Fibroblast of gingiva (primary cell): ENCODE data around the gene MMAB.
A peak's percentile ranks its signal among the peaks of the same experiment; 100 is the strongest.

ENCODE experiments used
- DNase-seq: peaks from one replicate; pipeline ENCODE4 v3.0.0-alpha.2; 2011; ENCODE audit warnings: low read depth

The MMAB gene

DNA sequence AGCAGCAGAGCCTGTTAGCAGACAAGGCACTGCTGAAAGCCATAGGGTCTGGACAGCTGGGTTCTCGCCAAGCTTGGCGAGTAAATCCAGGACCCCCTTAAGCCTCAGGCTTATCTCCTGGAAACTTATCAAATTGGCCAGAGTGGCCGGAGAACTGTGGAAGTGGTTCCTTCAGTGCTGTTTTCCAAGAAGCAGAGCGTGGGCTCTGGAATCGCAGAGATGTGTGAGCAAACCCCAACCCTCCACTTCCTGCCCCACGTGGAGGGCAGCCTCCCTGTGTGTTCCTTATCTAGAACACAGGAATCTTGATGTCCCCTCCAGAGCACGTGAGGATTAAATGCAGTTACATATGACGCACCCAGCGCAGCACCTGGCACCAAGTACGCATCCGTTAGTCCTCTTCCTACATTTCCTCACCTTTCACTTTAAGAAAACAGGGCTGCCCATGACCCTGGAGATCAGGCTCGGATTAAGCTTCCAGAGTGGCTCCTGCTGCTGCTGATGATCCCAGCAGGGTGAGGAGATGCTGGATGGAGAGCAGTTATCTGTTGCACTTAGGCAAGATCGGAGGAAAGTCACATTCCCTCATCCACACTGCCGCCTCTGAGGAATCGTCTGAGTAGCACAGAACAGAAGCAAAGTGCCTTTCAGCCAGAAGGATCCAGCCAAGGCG lies 35.0 kb downstream of the MMAB start:
- no peak for DNase-seq

DNA sequence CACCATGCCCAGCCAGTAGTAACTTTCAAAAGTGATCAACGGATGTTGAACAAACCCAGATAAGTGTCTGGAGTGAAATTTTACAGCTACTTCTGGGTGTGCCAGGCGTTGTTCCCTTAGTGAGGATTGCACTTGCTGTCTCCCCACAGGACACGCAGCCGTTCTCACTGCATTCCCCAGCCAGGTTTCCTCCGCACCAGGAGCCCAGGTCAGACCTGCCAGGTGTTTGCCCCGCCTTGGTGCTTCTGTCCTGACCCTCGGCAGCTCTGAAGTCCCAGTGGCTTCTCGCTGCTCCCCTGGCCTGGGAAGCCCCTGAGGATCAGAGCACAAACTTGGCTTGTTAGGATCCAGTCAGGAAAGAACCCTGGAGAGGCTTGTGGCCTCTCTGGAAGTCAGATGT lies 36.2 kb downstream of the MMAB start:
- no peak for DNase-seq

DNA sequence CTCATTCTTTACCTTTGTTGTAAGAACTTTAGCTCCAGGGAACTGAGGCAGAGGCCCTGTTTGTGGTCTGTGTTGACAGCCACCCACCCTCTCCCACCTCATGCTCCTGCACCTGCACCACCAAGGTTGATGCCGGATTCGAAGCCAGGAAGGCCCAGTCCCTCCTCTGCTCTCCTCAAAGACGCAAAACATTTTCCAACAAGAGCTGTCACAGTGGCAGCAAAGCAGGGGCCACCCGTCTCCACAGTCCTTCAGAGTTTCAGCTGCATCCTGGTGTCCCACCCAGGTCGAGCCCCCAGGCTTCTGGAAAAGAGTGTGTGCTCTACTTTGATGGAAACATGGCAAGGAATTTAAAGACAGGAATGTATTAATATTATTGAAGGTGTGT lies 37.4 kb downstream of the MMAB start:
- no peak for DNase-seq

DNA sequence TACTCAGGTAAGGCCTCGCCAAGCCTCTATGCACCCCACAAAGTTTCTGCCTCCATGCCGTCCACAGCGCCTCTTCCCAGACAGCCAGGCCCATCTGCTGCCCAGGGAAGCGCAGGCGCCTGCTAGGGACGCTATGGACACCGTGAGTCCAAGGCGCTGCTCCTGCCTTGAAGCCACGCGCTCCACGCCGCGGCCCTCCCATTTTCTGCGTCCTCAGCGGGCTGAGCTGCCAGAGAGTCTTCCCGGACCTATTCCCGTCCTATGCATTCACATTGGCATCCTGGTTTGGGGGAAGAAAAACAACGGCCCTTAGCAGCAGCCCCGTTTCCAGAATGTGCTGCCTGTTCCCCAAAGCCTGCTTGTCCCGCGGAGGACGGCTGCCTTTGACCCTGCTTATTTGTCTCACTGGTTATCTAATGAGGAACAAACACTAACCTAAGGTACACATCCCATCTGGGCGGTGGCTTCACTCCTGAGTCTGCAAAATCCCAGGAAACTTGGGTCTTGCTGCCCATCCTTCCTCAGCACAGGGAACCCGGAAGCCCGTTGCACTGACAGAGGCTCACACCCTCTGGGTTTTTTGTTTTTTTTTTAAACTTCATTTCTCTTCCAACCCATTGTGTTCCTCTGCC lies 38.0 kb downstream of the MMAB start:
- DNase-seq = no peak

DNA sequence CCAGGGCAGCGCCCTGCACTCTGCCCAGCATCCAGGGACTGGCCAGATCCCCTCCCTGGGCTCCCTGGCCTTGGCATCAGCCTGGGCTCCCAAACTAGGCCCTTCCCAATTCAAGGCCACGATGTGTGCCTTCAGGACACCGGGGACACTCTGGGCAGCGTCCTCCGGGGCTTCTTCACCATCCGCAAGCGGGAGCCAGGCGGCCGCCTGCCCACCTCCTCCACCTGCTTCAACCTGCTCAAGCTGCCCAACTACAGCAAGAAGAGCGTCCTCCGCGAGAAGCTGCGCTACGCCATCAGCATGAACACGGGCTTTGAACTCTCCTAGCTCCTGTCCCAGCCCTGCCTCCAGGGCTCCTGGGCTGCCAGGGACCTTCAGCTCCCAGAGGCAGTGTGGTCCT lies 38.8 kb downstream of the MMAB start:
- DNase-seq = no peak

DNA sequence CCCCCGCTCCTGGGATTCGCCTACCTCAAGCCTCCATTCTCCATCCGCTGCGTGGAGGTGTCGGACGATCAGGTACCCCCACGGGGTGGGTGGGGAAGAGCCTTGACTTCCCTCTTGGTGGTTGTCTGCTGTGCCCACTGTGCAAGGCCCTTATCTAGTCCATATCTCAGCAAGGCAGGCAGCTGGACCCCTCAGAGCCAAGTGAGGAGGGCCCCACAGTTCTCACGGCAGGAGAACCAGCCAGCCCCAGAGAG lies 39.9 kb downstream of the MMAB start:
- DNase-seq = no peak

DNA sequence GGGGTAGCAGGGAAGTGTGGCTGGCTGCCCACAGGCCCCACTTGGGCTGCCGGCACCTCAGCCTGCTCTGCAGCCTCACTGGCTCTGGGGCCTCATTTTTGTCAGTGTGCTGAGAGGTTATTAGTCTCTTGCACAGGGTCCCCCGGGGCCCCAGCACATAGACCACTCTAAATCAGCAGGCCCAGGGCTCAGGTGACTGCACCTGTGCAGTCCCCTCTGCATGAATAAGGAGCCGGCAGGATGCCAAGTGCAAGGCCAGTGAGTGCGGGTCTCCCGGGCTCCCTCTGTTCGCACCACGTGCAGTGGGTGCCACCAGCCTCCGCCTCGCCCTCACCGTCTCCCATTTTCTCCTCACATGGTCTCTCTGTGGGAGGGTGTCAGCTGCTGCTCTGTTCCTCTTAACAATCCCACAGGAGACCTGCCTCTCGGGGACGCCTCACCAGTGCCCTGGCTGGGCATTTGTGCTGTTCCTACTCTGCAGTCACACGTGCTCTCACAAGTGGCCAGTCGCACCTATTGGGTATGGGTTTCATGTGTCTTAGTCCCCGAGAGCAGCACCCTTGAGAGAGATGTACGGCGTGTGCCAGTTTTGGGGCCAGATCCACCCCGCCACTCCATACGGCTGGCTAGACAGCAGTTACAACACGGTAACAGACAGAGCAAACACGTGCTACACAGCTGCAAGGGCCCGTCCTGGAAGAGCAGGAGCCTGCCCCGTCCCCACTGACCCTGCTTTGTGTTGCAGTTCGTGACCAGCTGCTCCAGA lies 40.4 kb downstream of the MMAB start:
- no peak for DNase-seq

DNA sequence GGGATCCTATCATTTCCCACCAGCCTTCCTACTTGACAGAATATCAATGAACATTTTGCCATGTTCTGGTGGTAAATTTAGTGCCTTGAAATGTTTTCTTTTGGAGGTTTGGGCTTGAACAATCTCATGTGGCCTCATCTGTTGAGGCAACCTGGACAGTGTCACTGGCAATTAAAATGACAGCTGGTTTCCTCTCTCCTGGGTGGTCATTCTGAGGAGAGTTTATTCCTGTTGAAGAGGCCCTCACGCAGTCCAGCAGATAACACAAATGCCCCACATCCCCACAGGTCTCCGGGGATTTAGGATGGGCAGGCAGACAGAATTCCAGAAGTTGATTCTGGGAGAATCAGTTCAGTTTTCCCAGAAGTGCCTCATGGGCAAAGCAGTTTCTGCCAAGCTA lies 41.9 kb downstream of the MMAB start:
- no peak for DNase-seq

DNA sequence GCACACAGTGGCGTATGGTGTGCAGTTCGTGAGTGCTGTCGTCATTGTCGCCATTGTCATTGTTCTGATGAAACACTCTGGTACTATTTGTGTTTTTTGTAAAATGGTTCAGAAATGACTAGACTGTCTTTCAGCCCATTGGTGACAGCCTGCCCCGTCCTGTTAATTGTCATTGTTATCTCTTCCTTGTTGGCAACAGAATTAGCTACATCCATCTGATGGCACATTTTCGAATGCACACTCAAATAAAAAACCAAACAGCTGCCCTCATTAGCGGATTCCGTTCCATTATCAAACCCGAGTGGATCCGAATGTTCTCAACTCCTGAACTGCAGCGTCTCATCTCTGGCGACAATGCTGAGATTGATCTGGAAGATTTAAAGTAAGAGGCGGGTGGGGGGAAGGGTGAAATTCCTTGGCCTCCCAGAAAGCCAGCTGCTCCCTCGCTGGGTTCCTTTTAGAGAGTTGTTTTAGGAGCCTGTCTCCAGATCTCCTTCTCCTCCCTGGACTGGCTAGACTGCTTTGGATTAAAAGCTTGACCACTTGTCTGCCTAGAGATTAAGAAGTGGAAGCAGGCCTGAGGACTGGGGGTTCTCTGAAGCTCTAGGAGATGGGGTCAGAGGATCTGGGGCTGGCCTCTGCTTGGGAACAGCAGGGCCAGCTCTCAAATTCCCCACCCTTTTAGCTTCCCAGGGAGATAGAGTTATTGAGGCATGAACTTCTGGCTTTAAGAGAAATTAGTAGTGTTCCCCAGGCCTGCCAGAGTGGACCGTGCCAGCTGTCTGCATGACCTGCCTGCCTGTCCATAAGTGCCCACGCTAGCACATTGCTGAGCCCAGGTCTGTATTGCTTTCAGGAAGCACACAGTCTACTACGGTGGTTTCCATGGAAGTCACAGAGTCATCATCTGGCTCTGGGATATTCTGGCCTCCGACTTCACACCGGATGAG lies 43.3 kb downstream of the MMAB start:
- DNase-seq = no peak

DNA sequence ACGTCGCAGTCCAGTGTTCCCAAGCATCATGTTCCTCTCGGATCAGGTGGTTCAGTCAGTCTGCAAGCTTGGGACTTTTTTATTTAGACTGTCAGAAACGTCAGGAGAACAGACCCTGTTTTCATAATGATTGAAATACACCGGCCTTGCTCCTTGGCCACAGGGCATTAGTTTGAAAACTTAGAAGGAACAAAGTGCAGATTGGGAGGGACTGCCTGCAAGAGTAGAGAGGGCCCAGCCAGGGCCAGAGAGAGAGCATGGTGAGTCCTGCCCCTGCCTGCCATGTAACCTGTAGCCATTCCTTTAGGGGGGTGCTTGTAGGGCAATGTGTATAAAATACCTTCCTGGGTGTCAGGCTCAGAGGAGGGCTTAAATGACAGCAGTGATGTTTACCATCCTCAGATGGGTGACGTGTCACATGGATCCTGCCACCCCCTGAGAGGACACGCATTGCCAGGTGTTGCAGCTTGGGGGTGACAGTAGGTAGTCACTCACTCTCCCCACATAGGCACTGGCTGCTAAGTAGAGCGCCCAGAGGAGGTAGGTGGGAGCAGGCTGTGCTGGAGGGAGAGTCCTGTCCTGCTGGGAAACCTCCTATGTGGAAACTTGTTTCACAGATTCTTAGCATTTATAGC lies 45.7 kb downstream of the MMAB start:
- DNase-seq = no peak

DNA sequence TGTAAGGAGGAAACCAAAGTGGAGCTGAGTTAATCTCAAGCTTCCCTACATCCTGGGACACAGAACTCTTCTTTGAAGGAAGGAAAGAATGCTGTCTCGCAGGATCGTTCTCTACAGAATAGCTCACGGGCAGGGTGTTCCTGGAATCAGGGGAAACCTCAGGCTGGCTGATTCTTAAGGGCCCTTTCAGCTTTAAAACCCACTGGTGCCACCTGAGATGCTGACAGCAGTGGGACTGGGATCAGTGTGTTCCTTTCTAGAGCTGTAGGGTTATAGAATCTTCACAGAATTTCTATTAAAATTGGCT lies 48.1 kb downstream of the MMAB start:
- no peak for DNase-seq

DNA sequence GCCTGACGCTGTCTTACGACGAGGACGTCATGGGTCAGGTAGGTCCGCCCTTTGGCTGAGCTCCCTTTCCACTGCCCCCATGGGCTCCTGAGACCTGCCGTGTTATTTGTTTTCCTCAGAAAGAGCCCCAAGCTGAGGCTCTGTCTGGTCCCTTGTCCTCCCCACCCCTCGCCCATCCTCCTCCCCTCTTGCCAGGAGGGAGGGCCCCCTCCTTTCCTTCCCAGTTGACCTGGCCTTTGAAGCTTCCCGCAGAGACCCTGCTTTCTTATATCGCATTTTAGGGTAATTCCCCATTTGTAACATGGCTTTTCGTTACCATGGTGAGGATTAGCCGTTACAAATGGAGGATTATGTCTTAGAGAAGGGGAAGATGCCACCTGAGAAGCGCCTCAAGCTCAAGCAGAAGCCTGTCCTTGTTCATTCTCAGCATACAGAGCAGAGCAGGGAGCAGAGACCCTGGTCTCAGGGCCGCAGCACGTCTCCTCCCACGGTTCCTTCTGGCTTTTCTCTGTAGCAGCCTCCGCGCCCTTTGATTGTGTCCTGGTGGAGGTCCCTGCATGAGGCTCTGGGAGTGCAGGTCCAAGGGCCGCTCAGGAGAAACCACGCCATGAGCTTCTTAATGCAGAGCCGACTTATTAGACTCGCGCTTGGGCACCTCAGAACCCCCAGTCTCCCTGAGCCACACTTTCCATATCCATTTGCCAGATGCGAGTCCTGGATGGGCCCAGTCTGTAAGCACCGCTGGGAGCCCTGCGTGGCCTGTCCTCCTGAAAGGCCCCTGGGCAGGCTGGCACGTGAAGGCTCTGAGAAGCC lies 48.6 kb downstream of the MMAB start:
- DNase-seq = no peak

DNA sequence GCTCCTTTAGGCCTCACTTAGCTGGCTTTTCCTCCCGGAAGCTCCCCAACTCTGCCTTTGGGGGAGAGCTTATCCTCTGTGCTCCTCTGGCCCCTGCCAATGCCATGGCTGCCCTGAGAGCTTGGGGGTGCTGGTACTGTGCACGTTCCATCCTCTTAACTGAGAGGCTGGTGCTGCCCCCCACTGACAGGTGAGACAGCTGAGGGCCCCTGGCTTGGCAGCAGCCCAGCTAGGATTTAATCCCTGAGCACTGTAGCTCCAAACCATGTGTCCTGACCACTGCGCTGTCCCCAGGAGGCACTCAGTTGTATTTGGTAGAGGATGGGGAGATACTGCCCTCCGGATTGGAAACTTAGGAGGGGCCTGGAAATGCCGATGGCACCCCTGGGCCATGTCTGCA lies 49.8 kb downstream of the MMAB start:
- no peak for DNase-seq

DNA sequence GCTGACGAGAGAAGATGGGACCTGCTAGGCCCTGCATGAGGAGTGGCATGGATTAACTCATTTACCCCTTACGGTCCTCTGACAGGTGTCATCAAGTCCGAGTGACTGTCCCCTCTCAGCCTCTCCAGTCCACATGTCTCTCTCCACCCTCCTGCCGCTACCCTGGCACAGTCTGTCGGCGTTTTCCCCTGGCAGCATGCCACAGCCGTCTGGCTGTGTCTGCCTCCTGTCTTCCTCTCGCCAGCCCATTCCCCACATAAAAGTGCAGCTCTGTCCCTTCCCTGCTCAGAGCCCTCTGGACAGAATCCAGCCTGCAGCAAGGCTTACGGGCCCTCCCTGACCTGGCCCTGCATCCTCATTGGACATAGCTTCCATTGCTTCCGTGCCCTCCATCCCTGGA lies 50.2 kb downstream of the MMAB start:
- no peak for DNase-seq

DNA sequence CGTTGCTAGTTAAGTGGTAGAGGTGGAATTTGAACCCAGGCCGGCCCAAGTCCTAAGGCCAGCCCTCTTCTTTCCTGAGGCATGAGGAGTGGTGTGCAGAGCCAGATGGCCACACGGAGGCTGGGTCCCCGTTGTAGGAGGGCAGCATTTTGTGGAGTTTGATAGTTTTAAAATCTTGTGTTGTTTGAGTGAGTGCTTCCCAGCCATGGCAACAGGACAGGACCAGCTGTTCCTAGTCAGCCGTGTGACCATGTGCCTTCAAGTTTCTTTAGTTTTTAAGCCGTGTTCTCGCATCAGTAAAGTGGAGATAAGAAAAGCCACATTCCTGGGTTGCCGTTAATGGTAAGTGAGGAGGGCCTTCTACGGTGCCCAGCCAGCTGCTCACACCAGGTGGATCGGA lies 51.5 kb downstream of the MMAB start:
- DNase-seq = no peak

DNA sequence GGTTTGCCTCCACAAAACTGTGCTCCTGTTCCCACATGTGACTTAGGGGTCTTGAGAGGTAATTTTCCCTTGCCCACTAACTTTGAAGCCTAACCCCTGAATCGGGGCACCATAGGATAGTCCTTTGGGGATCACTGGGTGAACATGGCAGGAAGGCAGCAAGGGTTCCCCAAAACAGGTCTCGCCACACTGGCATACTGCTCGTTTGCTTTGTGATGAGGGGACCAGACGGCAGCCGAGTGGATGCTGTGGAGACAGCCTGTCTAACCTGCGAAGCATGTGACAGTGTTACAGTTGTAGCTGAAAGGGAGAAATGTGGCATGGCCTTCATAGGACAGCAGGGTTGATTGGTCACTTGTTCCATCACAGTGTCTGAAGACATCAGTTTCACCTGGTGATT lies 53.5 kb downstream of the MMAB start:
- DNase-seq = no peak

DNA sequence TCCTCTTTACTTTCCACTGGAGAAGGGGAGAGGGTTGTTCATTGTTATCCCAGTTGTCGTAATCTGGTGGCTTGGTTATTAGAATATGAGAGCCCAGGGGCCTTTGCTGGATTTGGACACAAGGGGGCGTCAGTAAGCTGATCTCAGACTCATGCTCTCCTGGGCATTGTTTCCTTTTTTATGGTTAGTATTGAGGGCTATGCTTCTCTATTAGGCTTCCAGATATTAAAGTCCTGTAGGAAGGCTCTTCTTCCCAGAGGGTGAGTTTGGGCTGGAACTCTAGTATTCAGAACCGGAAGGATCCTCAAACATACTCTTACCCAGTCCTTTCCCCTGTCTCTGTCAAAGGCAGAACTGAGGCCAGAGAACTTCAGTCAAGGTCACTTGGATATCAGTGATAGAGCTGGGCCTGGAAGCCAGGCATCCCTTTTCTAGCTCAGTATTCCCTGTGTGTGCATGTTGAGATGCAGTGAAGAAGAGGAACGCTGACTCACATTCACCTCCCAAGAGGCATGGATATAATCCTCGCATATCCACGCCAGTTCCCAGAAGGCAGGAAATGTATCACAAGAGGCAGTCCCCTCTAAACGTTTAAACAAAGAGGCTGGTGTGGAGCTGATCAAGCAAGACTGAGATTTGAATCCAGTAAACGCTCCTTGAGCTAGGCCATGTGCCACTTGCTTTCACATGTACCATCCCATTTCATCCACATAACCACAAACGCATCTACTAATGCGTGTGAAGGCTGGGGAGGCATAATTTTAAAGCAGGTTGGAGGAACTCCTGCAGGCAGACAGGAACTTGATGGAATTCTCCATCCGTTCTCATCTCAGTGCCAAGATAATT lies 54.3 kb downstream of the MMAB start:
- peak; percentile 62 for DNase-seq

DNA sequence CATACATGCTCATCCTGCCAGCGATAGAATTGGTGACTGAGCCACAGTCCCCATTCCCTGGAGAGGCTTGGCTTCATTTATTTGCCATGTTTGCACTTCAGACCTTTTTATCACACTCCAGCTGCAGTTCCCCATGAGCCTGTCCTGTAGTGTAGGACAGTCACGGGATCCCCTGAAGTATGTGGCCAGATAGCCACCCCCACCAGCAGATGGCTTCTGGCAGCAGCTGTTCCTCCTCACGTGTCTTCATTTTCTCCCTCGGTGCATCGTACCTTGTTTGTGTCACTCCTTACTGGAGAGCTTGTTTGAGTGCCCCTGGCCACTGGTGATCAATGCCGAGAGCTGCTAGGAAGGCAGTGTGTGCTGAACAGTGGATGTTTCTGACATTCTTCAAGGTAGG lies 55.7 kb downstream of the MMAB start:
- no peak for DNase-seq

DNA sequence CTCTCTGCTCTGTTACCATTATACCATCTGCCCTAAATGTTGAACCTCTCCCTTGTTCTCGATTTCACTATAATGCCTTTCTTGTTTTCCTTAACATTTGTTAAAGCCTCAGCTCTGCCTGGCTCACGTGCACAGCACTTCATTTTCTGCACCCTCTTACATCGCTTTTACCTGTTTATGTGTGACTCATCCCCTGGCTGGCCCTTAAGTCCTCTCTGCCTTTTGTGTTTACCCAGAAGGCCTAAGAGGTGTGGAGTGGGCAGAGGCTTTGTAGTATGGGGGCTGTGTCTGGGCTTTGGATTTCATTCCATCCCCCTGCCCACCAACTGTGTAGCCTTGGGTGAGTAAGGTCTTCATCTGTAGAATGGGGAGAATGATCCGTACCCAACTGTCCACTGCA lies 59.3 kb downstream of the MMAB start:
- no peak for DNase-seq

DNA sequence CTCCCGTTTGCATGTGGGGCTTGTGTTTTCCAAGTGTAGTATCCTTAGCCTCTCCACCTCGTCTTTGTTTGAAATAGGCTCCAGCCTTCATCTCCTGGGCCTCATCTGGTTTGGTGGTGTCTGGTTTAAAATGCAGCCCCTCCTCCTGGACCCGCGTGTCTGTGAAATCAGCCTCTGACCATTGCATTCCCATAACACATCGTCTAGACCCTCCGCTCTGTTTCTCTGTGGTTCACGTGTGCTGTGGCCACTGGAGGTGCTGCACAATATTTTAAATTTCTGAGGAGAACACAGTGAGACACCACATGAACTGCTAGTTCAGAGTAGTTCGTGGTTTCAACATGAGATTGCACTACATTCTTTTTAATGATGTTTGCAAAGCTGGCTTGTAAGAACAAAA lies 60.3 kb downstream of the MMAB start:
- no peak for DNase-seq

DNA sequence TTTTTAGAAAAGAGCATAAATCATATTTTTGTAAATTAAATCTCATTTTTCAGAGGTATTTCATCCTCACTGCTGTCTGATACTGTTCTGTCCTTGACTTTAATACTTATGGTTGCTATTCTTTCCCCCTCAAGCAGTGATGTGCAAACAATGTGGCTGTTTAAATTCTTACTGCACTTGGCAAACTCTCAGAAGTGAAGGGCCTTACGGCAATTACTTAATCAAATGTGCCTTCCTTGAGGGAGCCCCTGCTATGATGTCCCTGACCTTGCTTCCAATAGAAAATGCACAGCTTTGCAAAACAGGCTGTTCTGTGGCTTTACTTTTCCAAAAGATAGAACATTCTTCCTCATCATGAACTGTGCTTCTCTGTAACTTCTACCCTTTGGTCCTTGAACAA lies 60.7 kb downstream of the MMAB start:
- no peak for DNase-seq
